ENCODE measurements around the gene TRDMT1. TPM values are rescaled to one million over a fixed set of nuclear protein-coding genes. Genes with fewer than 3 reads are reported as not detected.

TRDMT1 gene
- total RNA-seq, 2 experiments from 2014 or later, result 10.4 to 12.2 TPM

- Histone ChIP-seq H3K4me1 (ENCODE audit: insufficient read depth, low read length, poor library complexity, severe bottlenecking) (peaks cover 18% of the 10 kb centered on the region), H3K9me3 (ENCODE audit: low read length) (no peaks in the 10 kb centered on the region), H3K9me2 (ENCODE audit: insufficient read depth, low read length) (0 out of 2 replicates have a peak, but pooled peaks cover 6% of the 10 kb centered on the region), H3K27ac (ENCODE audit: low read depth, low read length, poor library complexity, severe bottlenecking) (peak overlapping the region; percentile 53), H4K20me1 (ENCODE audit: insufficient read depth, low read length) (no peaks in the 10 kb centered on the region), H3K4me3 (ENCODE audit: low read depth, low read length, poor library complexity, severe bottlenecking) (peak overlapping the region; percentile 94), H3K36me3 (ENCODE audit: insufficient read depth, low read length) (no peaks in the 10 kb centered on the region), H2AFZ (ENCODE audit: low read length) (peak overlapping the region; percentile 100), H3K4me2 (ENCODE audit: low read length) (peak overlapping the region; percentile 77), H3K79me2 (ENCODE audit: insufficient read depth, low read depth, low read length) (peaks cover 27% of the 10 kb centered on the region; the same call in 1 of the 2 replicates)
- no peak for TF ChIP-seq CTCF (conservative IDR thresholded peaks at IDR 0.05; ENCODE audit: low read length)
- no peak for TF ChIP-seq EZH2phosphoT487 (IDR thresholded peaks at IDR 0.05; ENCODE audit: borderline replicate concordance, low read depth, low read length)
- DNase-seq (ENCODE audit: low spot score), result peak; percentile 20
- BruUV-seq (replicated peaks), result TSS peak; percentile 64
- ChIA-PET POLR2A (interaction anchor here (0.6 to 2.3 kb wide), 5 partner anchors 13 to 1458 kb away, joined by 3 to 10 read pairs (median 4); partner anchors contain the start of gene RSU1), CTCF (ENCODE audit: unreplicated experiment) (no interaction called here)
- intact Hi-C loops (cut with micrococcal nuclease; ENCODE audit: unreplicated experiment), result loop anchor here (5.0 kb wide), 1 partner anchor 763 kb away; the partner anchor contains the start of gene PTER
Observed at GRCh38 chr10:17200001-17200911, 1.2 kb downstream of the TRDMT1 start.

- H2AFZ ChIP-seq (ENCODE audit: low read length), result no peak overlapping the region
- H3K4me2 ChIP-seq (ENCODE audit: low read length), result peak overlapping the region; percentile 77; the same call in 1 of the 2 replicates
- no TSS peak for BruUV-seq (replicated peaks)
- DNase-seq (ENCODE audit: low spot score), result no peak
- H3K4me3 ChIP-seq (ENCODE audit: low read depth, low read length, poor library complexity, severe bottlenecking), result peak overlapping the region; percentile 94
- peaks cover 18% of the 10 kb centered on the region for H3K4me1 ChIP-seq (ENCODE audit: insufficient read depth, low read length, poor library complexity, severe bottlenecking)
- CTCF ChIA-PET (ENCODE audit: unreplicated experiment), result no interaction called here
- H3K79me2 ChIP-seq (ENCODE audit: insufficient read depth, low read depth, low read length), result peaks cover 27% of the 10 kb centered on the region; the same call in 1 of the 2 replicates
- POLR2A ChIA-PET, result interaction anchor here (1.6 kb wide), 1 partner anchor 12 kb away, joined by 4 read pairs; no protein-coding TSS in a partner anchor
- no peaks in the 10 kb centered on the region for H3K36me3 ChIP-seq (ENCODE audit: insufficient read depth, low read length)
- TF ChIP-seq CTCF (conservative IDR thresholded peaks at IDR 0.05; ENCODE audit: low read length), result no peak
- no peak for TF ChIP-seq EZH2phosphoT487 (IDR thresholded peaks at IDR 0.05; ENCODE audit: borderline replicate concordance, low read depth, low read length)
- no peak overlapping the region for H3K27ac ChIP-seq (ENCODE audit: low read depth, low read length, poor library complexity, severe bottlenecking)
- intact Hi-C loops (cut with micrococcal nuclease; ENCODE audit: unreplicated experiment), result no loop called here
- H4K20me1 ChIP-seq (ENCODE audit: insufficient read depth, low read length), result no peaks in the 10 kb centered on the region
- H3K9me2 ChIP-seq (ENCODE audit: insufficient read depth, low read length), result 0 out of 2 replicates have a peak, but pooled peaks cover 6% of the 10 kb centered on the region
- no peaks in the 10 kb centered on the region for H3K9me3 ChIP-seq (ENCODE audit: low read length)
Observed at GRCh38 chr10:17199351-17199804, 2.1 kb downstream of the TRDMT1 start.
